B cell (primary cell): Measurements from ENCODE around the gene CAPS2. TPM values are rescaled to one million over a fixed set of nuclear protein-coding genes. Genes with fewer than 3 reads are reported as not detected.

Experiments
- ATAC-seq: fragments of 200-7000 bp; cut with Tn5 transposase; one replicate; pipeline ENCODE4 v1.10.0; 2021; ENCODE audit warnings: low read depth, mild to moderate bottlenecking, moderate number of reproducible peaks, moderate library complexity
- CTCF ChIA-PET: fragments of 350-600 bp; sonication (Branson Sonifier 250); formaldehyde crosslinking; loops from one replicate; lab custom pipeline; 2021; ENCODE audit warnings: antibody characterized with exemption, inconsistent platforms; lab: Charles Lee
- POLR2A ChIA-PET: fragments of 350-600 bp; sonication (Branson Sonifier 250); formaldehyde crosslinking; loops from one replicate; lab custom pipeline; 2021; ENCODE audit warnings: antibody characterized with exemption; lab: Charles Lee
- DNase-seq: peaks from one replicate; pipeline ENCODE4 v3.0.0; 2013
- H2AFZ ChIP-seq: 2 replicates; pipeline ENCODE4 v1.6.1; 2012; ENCODE audit warnings: mild to moderate bottlenecking, low read depth, low read length; ENCODE audit not compliant: insufficient read depth, poor library complexity, severe bottlenecking
- H3K27ac ChIP-seq, 2 donors: 1 replicate in 1 of 2; 2 replicates in 1 of 2; pipeline ENCODE4 v1.5.1; 2012 to 2013; ENCODE audit warnings: low read length in 2 of 2, mild to moderate bottlenecking in 2 of 2, moderate library complexity in 1 of 2
- H3K27me3 ChIP-seq, 4 experiments: fragments of 200-600 bp in 1 of 4; sonication (generic) in 1 of 4; replicated peaks in 1 of 4; 1 replicate in 2 of 4; 2 replicates in 2 of 4; pipeline versions ENCODE4 v1.6.1 to v1.7.0; 2013 to 2016; ENCODE audit warnings: low read length in 3 of 4, mild to moderate bottlenecking in 2 of 4, mixed read lengths in 1 of 4, moderate library complexity in 1 of 4; ENCODE audit not compliant: insufficient read depth in 4 of 4, control insufficient read depth in 3 of 4; ENCODE audit errors: control extremely low read depth in 1 of 4
- H3K36me3 ChIP-seq, 2 experiments: replicated peaks in 1 of 2; 1 replicate in 1 of 2; 2 replicates in 1 of 2; pipeline versions ENCODE4 v1.6.1 to v1.7.1; 2013; ENCODE audit warnings: low read length in 1 of 2; ENCODE audit not compliant: insufficient read depth in 2 of 2, control insufficient read depth in 1 of 2; ENCODE audit errors: control extremely low read depth in 1 of 2, extremely low read depth in 1 of 2
- H3K4me1 ChIP-seq, 2 donors: fragments of 200-600 bp in 1 of 2; sonication (generic) in 1 of 2; 1 replicate in 1 of 2; 2 replicates in 1 of 2; pipeline versions ENCODE4 v1.5.1 to v1.6.1; 2013 to 2017; ENCODE audit warnings: low read length in 2 of 2; ENCODE audit not compliant: control insufficient read depth in 2 of 2, insufficient read depth in 2 of 2
- H3K4me2 ChIP-seq: replicated peaks from 2 replicates; pipeline ENCODE3; 2012; ENCODE audit warnings: mild to moderate bottlenecking, low read depth, low read length; ENCODE audit not compliant: poor library complexity, severe bottlenecking
- H3K4me3 ChIP-seq, 5 experiments: fragments of 200-600 bp in 1 of 5; sonication (generic) in 1 of 5; 1 replicate in 3 of 5; 2 replicates in 2 of 5; pipeline versions ENCODE4 v1.5.1 to v1.7.0; 2011 to 2016; ENCODE audit warnings: low read length in 4 of 5, mild to moderate bottlenecking in 4 of 5, low read depth in 2 of 5, control low read depth in 1 of 5, moderate library complexity in 1 of 5; ENCODE audit not compliant: insufficient read depth in 1 of 5; ENCODE audit errors: control extremely low read depth in 1 of 5, extremely low read depth in 1 of 5
- H3K79me2 ChIP-seq: fragments of 200-600 bp; sonication (generic); one replicate; pipeline ENCODE4 v1.6.0; 2016; ENCODE audit warnings: low read length; ENCODE audit not compliant: control insufficient read depth, insufficient read depth
- H3K9ac ChIP-seq: fragments of 200-600 bp; sonication (generic); 2 replicates; pipeline ENCODE4 v1.6.1; 2017; ENCODE audit warnings: mild to moderate bottlenecking, low read length, moderate library complexity
- H3K9me3 ChIP-seq, 3 donors: one replicate each; pipeline versions ENCODE4 v1.6.1 to v1.7.1; 2013; ENCODE audit warnings: low read length in 2 of 3; ENCODE audit not compliant: control insufficient read depth in 2 of 3, insufficient read depth in 1 of 3; ENCODE audit errors: control extremely low read depth in 1 of 3
- H4K20me1 ChIP-seq: 2 replicates; pipeline ENCODE4 v1.6.0; 2012; ENCODE audit warnings: mild to moderate bottlenecking, low read length; ENCODE audit not compliant: insufficient read depth, control insufficient read depth, poor library complexity, severe bottlenecking
- H3K27ac Mint-ChIP-seq: one replicate; pipeline ENCODE4 v1.8.0; 2021; ENCODE audit warnings: mixed read lengths
- H3K27me3 Mint-ChIP-seq: one replicate; pipeline ENCODE4 v1.8.0; 2021; ENCODE audit warnings: mixed read lengths
- H3K4me1 Mint-ChIP-seq: one replicate; pipeline ENCODE4 v1.8.0; 2021; ENCODE audit warnings: mixed read lengths
- H3K4me3 Mint-ChIP-seq: one replicate; pipeline ENCODE4 v1.8.0; 2021; ENCODE audit warnings: mixed read lengths
- H3K9me3 Mint-ChIP-seq: one replicate; pipeline ENCODE4 v1.8.0; 2022; ENCODE audit warnings: mixed read lengths; ENCODE audit not compliant: insufficient read depth
- EZH2 ChIP-seq: IDR thresholded peaks from 2 replicates; pipeline ENCODE4 v1.6.1; 2012; ENCODE audit warnings: borderline replicate concordance, low read depth, mild to moderate bottlenecking, moderate library complexity, low read length; ENCODE audit not compliant: insufficient read depth, poor library complexity, severe bottlenecking
- WGBS: methylation state at CpG from one replicate; pipeline ENCODE4 v1.1.5; 2013; ENCODE audit warnings: missing lambda C conversion rate; ENCODE audit not compliant: insufficient coverage; 5-methylcytosine and 5-hydroxymethylcytosine counted together
- intact Hi-C: fragments of 100-400 bp; cut with micrococcal nuclease; formaldehyde crosslinking; loops from one replicate; pipeline ENCODE4 v1.10.0; 2022
- polyA plus RNA-seq: library from polyadenylated mRNA; depleted of rRNA; stranded (reverse); fragments of >200 nt; gene quantifications from 2 replicates; pipeline ENCODE4 v1.2.3, GENCODE V29; 2012
- total RNA-seq, 2 donors: library from RNA; stranded (reverse); fragments of 120-200 nt in 1 of 2; gene quantifications; 1 replicate in 1 of 2; 2 replicates in 1 of 2; pipeline versions ENCODE4 v1.2.3 to v1.2.4, GENCODE V29; 2013 to 2022
- TF ChIP-seq, protein P1 (sequence below): fragments of 200-600 bp; IDR thresholded peaks from one replicate; pipeline ENCODE4 v1.8.0; 2022; ENCODE audit warnings: antibody characterized with exemption, mild to moderate bottlenecking

CAPS2 gene
- total and polyA plus RNA-seq, 2 donors (not counting 1 experiment from before 2014, with no cell fraction given) = 2.3 to 8.4 TPM

DNA sequence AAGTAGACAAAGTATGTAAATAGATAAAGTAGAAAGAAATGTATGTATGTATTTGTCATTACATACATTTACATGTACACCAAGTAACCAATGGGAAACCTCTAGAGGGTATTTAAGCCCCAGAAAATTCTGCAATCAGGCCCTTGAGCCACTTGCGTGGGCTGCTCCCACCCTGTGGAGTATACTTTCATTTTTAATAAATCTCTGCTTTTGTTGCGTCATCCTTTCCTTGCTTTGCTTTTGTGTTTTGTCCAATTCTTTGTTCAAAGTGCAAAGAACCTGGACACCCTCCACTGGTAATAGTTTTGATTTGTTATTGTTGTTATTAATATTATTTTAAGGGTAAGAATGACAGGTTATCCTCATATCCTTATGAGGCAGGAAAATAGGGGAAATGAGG is 21.8 kb downstream of the CAPS2 start:
- no peaks in the 10 kb centered on the region for H3K4me1 Mint-ChIP-seq
- no peak overlapping the region for H3K9ac ChIP-seq
- no peaks in the 10 kb centered on the region for H3K36me3 ChIP-seq
- peaks cover 0 to 4% (median 0%) of the 10 kb centered on the region in 3 donors for H3K9me3 ChIP-seq
- H3K4me1 ChIP-seq = no peaks in the 10 kb centered on the region
- H3K79me2 ChIP-seq = no peaks in the 10 kb centered on the region
- no peak overlapping the region for H3K27ac ChIP-seq
- H3K4me3 ChIP-seq = no peak overlapping the region
- ChIA-PET POLR2A (no interaction called here), CTCF (no interaction called here)
- DNase-seq = no peak
- no peak overlapping the region for H3K27ac Mint-ChIP-seq
- WGBS = no CpG with 5 or more reads among the region's 2 CpGs
- no peak overlapping the region for H3K4me3 Mint-ChIP-seq
- no peaks in the 10 kb centered on the region for H3K27me3 ChIP-seq
- TF ChIP-seq, protein P1, sequence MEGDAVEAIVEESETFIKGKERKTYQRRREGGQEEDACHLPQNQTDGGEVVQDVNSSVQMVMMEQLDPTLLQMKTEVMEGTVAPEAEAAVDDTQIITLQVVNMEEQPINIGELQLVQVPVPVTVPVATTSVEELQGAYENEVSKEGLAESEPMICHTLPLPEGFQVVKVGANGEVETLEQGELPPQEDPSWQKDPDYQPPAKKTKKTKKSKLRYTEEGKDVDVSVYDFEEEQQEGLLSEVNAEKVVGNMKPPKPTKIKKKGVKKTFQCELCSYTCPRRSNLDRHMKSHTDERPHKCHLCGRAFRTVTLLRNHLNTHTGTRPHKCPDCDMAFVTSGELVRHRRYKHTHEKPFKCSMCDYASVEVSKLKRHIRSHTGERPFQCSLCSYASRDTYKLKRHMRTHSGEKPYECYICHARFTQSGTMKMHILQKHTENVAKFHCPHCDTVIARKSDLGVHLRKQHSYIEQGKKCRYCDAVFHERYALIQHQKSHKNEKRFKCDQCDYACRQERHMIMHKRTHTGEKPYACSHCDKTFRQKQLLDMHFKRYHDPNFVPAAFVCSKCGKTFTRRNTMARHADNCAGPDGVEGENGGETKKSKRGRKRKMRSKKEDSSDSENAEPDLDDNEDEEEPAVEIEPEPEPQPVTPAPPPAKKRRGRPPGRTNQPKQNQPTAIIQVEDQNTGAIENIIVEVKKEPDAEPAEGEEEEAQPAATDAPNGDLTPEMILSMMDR = no peak
- no peak for TF ChIP-seq EZH2
- H3K27me3 Mint-ChIP-seq = no peaks in the 10 kb centered on the region
- no peak overlapping the region for H3K4me2 ChIP-seq
- intact Hi-C loops = no loop called here
- H4K20me1 ChIP-seq = no peaks in the 10 kb centered on the region
- no peak overlapping the region for H2AFZ ChIP-seq
- ATAC-seq = no peak
- no peaks in the 10 kb centered on the region for H3K9me3 Mint-ChIP-seq

DNA sequence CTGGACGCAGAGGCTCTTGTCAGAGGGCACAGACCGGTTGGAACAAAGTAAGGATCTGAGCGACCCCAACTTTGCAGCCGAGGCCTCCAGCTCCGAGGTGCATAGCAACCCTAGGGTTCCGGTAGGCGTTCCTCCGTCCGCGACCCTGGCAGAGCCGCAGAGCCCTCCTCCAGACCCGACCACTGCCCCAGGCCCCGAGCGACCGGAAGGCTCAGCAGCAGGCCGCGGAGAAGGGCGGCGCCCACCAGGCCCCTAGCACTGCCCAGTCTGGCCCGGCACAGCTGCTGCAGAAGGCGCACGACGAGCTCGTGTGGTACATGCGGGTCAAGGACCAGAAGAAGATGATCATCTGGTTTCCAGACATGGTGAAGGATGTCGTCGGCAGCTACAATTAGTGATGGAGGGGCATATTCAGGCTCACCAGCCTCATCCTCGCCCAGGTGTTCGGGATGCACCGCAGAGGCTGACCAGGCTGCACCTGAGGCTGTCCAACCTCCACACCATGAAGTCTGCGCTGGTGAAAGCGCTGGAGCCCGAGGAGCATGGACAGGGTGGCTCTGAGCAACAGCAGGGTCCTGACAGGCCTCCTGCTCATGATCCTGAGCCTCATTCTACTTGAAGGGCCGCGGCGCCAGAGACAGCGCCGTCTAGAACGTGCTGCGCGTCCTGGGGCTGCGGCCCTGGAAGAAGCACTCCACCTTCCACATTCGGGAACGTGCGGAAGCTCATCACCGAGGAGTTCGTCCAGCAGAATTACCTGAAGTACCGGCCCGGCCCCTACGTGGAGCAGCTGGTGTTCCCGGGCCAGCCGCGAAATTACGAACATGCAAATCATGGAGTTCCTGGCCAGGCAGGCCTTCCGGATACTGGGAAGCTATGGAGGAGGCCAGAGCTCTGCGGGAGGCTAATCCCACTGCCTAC is 24.5 kb downstream of the CAPS2 start:
- WGBS = 97% methylated on average over 53 of the region's 56 CpGs

More for the DNA sequence above, 24.5 kb downstream of the CAPS2 start:
- Mint-ChIP-seq H3K27me3 (no peaks in the 10 kb centered on the region), H3K4me1 (no peaks in the 10 kb centered on the region), H3K27ac (no peak overlapping the region), H3K9me3 (no peaks in the 10 kb centered on the region), H3K4me3 (no peak overlapping the region)
- Histone ChIP-seq H3K4me3 (no peak overlapping the region), H3K27me3 (no peaks in the 10 kb centered on the region), H3K9me3 (peaks cover 0 to 4% (median 0%) of the 10 kb centered on the region in 3 donors), H3K4me1 (no peaks in the 10 kb centered on the region), H4K20me1 (no peaks in the 10 kb centered on the region), H3K79me2 (no peaks in the 10 kb centered on the region), H3K27ac (no peak overlapping the region), H3K9ac (no peak overlapping the region), H2AFZ (no peak overlapping the region), H3K36me3 (no peaks in the 10 kb centered on the region), H3K4me2 (no peak overlapping the region)
- TF ChIP-seq, protein P1 = no peak
- no peak for TF ChIP-seq EZH2
- no peak for DNase-seq
- ChIA-PET POLR2A (no interaction called here), CTCF (no interaction called here)
- ATAC-seq = no peak
- intact Hi-C loops = no loop called here
